GM13976 (cell line): ENCODE measurements around the gene IL32.

Source experiments
- DNase-seq: peaks from one replicate; pipeline ENCODE4 v3.0.0; 2012; ENCODE audit warnings: low spot score
- CTCF ChIP-seq: IDR thresholded peaks from 2 replicates; pipeline ENCODE4 v1.5.1; 2012; ENCODE audit warnings: borderline replicate concordance, mild to moderate bottlenecking; ENCODE audit not compliant: insufficient read depth; ENCODE audit errors: extremely low read depth, missing control alignments, control extremely low read depth
- in situ Hi-C: fragments of 300-500 bp; cut with MboI; formaldehyde crosslinking; loops from one replicate; pipeline ENCODE4 v1.12.0; 2022; ENCODE audit warnings: low sequenced_read_pairs, mixed read lengths, inconsistent platforms; ENCODE audit not compliant: unreplicated experiment

The IL32 gene

DNA sequence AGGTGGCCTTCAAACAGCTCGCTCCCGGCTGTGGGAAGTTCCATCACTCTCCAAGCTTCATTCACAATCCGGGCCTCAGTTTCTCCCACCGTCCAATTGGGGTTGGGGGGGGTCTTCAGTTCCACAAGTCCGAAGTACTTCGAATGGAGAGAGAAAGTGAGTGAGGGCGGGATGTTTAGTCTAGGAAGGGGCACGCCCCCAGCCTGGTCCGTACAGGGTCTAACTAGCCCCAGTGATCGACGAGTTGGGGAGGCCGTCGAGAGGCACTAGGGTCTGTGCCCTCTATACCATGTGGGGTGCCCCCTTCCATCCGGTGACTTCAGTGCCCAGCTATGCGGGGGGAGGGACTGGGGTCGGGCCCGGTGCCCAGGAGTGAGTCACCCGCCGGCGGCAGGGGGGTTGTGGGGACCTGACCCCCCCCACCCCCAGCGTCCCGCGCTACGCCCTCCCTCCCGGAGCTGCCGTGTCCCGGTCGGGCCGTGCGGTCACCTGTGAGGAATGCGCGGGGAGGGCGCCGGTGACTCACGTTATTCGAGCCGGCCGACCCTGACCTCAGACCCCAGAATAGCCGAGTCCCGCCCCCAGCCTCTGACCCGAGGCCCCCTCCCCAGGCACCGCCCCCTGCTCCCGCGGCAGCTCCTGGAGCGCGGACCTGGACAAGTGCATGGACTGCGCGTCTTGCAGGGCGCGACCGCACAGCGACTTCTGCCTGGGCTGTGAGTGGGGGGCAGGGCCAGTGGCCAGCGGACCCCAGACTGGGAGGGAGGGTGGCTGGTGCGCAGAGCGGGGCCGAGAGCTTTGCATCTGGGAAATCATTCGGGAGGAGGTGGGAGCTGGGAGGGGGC is 44.6 kb upstream of the IL32 start:
- no peak for DNase-seq
- in situ Hi-C loops, result no loop called here
- no peak for TF ChIP-seq CTCF

GRCh38 chr16:3021449-3022207 is 43.8 kb upstream of the IL32 start:
- peak; percentile 34 for TF ChIP-seq CTCF
- in situ Hi-C loops, result no loop called here
- peak; percentile 85 for DNase-seq

GRCh38 chr16:3022208-3022683 is 43.2 kb upstream of the IL32 start:
- peak; percentile 75 for DNase-seq
- in situ Hi-C loops, result no loop called here
- no peak for TF ChIP-seq CTCF

DNA sequence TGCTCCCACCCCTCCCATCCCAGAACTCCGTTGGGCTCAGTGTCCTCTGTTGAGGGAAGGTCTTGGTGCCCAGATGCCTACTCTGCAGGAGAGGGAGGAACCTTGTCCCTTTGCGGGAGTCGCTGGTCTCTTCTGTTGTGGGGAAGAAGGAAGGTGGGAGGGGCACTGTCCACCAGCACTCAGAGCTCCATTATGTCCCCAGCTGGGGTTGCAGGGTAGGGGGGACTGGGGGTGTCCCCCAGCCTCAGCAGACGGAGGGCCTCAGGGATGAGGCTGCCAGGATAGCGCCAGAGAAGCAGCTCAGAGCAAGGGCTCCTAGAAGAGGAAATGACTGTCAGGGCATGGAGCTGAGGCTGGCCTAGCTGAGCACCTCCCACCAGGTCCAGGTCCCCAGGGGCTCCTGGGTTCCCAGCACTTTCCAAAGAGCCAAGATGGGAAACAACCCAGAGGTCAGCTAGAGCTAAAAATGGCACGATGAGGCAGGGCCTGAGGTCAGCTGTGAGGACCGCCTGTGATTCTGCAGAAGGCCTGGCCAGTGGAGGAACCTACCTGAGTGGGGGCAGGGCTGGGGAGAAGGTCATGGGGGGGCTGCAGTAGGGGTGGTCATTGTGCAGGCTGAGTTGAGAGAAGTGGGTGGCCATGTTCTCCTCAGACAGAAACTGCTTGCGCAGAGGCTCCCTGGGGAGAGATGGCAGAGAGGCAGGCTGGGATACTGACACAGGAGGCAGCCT is 42.6 kb upstream of the IL32 start:
- no peak for DNase-seq

DNA sequence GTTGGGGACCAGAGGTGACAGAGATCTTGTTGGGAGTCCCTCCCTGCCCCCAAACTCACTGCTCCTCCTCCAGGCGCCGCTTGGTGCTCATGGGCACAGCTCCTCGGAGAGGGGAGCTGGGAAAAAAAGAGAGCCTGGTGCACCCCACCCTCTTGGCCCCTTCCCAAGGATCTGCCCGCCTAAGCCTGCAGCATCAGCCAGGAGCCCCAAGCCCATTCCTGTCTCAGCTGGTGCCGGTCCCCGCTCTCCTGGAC is 42.1 kb upstream of the IL32 start:
- DNase-seq, result no peak
- TF ChIP-seq CTCF, result no peak
- in situ Hi-C loops, result no loop called here

More for the DNA sequence above, 42.6 kb upstream of the IL32 start:
- in situ Hi-C loops, result no loop called here
- no peak for TF ChIP-seq CTCF

DNA sequence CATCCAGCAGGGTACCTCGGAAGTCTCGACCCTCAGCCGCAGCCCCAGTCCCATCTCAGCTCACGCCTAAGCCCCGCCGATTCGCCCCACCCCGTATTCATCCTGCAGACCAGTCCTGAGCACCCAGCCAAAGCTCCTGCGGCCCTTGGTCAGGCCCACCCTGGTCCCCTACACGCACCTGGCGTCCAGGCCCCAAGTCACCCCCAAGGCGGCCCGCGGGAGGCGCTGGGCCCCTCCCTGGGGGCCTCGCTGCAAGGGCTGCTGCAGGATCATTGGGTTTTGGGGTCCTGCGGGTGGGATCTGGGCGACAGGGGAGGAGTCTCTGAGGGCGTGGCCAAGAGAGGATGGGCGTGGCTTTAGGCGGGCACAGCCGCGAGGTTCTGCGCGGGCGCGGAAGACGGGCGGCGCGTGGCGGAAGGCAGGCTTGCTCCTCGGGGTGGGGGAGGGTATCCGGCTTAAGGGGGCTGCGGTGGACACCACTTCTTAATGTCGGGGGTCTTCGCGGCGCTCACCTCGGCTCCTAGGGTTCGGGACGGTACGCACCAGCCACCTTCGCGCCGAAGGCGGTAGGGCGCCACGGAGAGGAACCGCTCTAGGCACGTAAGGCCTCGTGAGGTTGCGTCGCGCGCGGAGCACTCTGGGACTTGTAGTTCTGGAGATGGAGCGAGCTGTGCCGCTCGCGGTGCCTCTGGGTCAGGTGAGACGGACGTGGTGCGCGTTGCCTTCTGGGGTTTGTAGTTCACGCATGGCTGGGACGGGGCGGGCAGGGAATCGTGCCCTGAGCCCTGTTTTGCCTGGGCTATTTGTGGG is 41.6 kb upstream of the IL32 start, which contains the start of the genes HCFC1R1 and THOC6:
HCFC1R1 (minus strand) TSS at position 274 of the 810 bp plus-strand sequence; CDS start at position 273, 1 bp downstream.
THOC6 (plus strand) TSS at position 367 of the 810 bp plus-strand sequence; CDS start at position 659, 292 bp downstream.
- peak; percentile 93 for DNase-seq
- in situ Hi-C loops, result no loop called here
- TF ChIP-seq CTCF, result no peak
